ENCODE measurements around the gene CEMIP. TPM values are rescaled to one million over a fixed set of nuclear protein-coding genes. Genes with fewer than 3 reads are reported as not detected.

Gene CEMIP
- total RNA-seq, 2 donors from 2014 or later = 2.2 TPM; not detected in 1

DNA sequence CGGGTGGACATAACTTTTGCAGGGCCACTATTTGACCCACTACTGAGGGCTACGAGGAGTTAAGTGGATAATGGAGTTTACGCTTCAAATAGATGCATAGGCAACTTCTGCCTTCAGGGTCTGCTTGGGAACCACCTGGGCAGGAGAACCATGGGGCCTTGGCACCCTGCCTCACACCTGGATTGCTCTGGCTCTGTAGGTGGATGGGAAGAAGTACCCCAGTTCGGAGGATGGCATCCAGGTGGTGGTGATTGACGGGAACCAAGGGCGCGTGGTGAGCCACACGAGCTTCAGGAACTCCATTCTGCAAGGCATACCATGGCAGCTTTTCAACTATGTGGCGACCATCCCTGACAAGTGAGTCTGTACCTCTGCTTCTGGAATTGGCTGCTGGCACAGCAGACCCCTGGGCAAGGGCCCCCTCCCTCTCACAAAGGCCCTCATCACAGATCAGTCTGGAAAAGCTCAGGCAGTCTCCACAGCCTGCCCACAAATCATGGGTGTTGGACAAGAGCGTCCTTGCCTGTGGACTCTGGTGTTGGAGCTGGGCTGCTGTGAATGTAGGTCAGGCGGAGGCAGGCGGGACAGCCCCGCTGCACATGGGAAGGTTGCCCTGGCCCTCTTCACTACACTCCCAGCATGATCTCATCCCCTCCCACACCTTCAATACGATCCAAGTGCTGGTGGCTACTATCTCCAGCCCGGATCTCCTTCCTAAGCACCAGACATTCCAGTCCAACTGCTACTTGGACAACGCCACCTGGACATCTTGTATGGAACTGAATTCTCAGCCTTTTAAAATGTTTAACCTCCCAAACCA is 163.8 kb downstream of the CEMIP start:
- Histone ChIP-seq H3K9ac (ENCODE audit: extremely low read depth, low read length, poor library complexity, severe bottlenecking) (no peak overlapping the region), H3K4me3 (ENCODE audit: low read length) (no peak overlapping the region), H3K36me3 (ENCODE audit: control insufficient read depth, insufficient read depth, low read length) (peaks cover 35% of the 10 kb centered on the region), H3K4me1 (ENCODE audit: control insufficient read depth, insufficient read depth, low read length) (no peaks in the 10 kb centered on the region), H3K27me3 (ENCODE audit: control insufficient read depth, insufficient read depth, low read length, poor library complexity, severe bottlenecking) (no peaks in the 10 kb centered on the region), H3K9me3 (ENCODE audit: control insufficient read depth, low read length) (no peaks in the 10 kb centered on the region), H3K27ac (ENCODE audit: low read depth, low read length) (no peak overlapping the region)
- no peak for DNase-seq
- no peak for TF ChIP-seq CTCF (conservative IDR thresholded peaks at IDR 0.05)
- Mint-ChIP-seq H3K4me3 (no peak overlapping the region), H3K27ac (no peak overlapping the region), H3K27me3 (ENCODE audit: insufficient read depth) (no peaks in the 10 kb centered on the region), H3K36me3 (ENCODE audit: low read depth) (peaks cover 26% of the 10 kb centered on the region), H3K9me3 (no peaks in the 10 kb centered on the region), H3K4me1 (no peaks in the 10 kb centered on the region)
- WGBS, 2 experiments (ENCODE audit: insufficient coverage in 1 of 2, insufficient read length in 1 of 2) = 94 to 95% methylated on average over 10 to 16 of the region's 16 CpGs

GRCh38 chr15:80944818-80945217 is 165.6 kb downstream of the CEMIP start:
- 94 to 100% methylated on average over 1 to 3 of the region's 3 CpGs for WGBS, 2 experiments (ENCODE audit: insufficient coverage in 1 of 2, insufficient read length in 1 of 2)
- Histone ChIP-seq H3K9me3 (ENCODE audit: control insufficient read depth, low read length) (no peaks in the 10 kb centered on the region), H3K27me3 (ENCODE audit: control insufficient read depth, insufficient read depth, low read length, poor library complexity, severe bottlenecking) (no peaks in the 10 kb centered on the region), H3K9ac (ENCODE audit: extremely low read depth, low read length, poor library complexity, severe bottlenecking) (no peak overlapping the region), H3K4me1 (ENCODE audit: control insufficient read depth, insufficient read depth, low read length) (no peaks in the 10 kb centered on the region), H3K27ac (ENCODE audit: low read depth, low read length) (no peak overlapping the region), H3K36me3 (ENCODE audit: control insufficient read depth, insufficient read depth, low read length) (peaks cover 39% of the 10 kb centered on the region), H3K4me3 (ENCODE audit: low read length) (no peak overlapping the region)
- Mint-ChIP-seq H3K27me3 (ENCODE audit: insufficient read depth) (no peaks in the 10 kb centered on the region), H3K4me3 (no peak overlapping the region), H3K27ac (no peak overlapping the region), H3K4me1 (no peaks in the 10 kb centered on the region), H3K9me3 (no peaks in the 10 kb centered on the region), H3K36me3 (ENCODE audit: low read depth) (peaks cover 37% of the 10 kb centered on the region)
- no peak for DNase-seq
- no peak for TF ChIP-seq CTCF (conservative IDR thresholded peaks at IDR 0.05)

- Histone ChIP-seq H3K36me3 (ENCODE audit: control insufficient read depth, insufficient read depth, low read length) (peaks cover 42% of the 10 kb centered on the region), H3K27me3 (ENCODE audit: control insufficient read depth, insufficient read depth, low read length, poor library complexity, severe bottlenecking) (no peaks in the 10 kb centered on the region), H3K4me1 (ENCODE audit: control insufficient read depth, insufficient read depth, low read length) (no peaks in the 10 kb centered on the region), H3K4me3 (ENCODE audit: low read length) (no peak overlapping the region), H3K27ac (ENCODE audit: low read depth, low read length) (no peak overlapping the region), H3K9me3 (ENCODE audit: control insufficient read depth, low read length) (no peaks in the 10 kb centered on the region), H3K9ac (ENCODE audit: extremely low read depth, low read length, poor library complexity, severe bottlenecking) (no peak overlapping the region)
- DNase-seq = no peak
- Mint-ChIP-seq H3K36me3 (ENCODE audit: low read depth) (peaks cover 40% of the 10 kb centered on the region), H3K27ac (no peak overlapping the region), H3K4me3 (no peak overlapping the region), H3K4me1 (no peaks in the 10 kb centered on the region), H3K27me3 (ENCODE audit: insufficient read depth) (no peaks in the 10 kb centered on the region), H3K9me3 (no peaks in the 10 kb centered on the region)
- TF ChIP-seq CTCF (conservative IDR thresholded peaks at IDR 0.05) = no peak
- WGBS, 2 experiments (ENCODE audit: insufficient coverage in 1 of 2, insufficient read length in 1 of 2) = 90 to 93% methylated on average over 2 to 5 of the region's 5 CpGs
Measured at GRCh38 chr15:80945605-80946004, 166.4 kb downstream of the CEMIP start.
